ENCODE measurements around the gene STX5.
A peak's percentile ranks its signal among the peaks of the same experiment; 100 is the strongest.
"Not testable (repeated sequence)": the region's sequence is repeated elsewhere in the genome, so short reads cannot be mapped to it uniquely, and the experiment has no call there.

STX5 gene

DNA sequence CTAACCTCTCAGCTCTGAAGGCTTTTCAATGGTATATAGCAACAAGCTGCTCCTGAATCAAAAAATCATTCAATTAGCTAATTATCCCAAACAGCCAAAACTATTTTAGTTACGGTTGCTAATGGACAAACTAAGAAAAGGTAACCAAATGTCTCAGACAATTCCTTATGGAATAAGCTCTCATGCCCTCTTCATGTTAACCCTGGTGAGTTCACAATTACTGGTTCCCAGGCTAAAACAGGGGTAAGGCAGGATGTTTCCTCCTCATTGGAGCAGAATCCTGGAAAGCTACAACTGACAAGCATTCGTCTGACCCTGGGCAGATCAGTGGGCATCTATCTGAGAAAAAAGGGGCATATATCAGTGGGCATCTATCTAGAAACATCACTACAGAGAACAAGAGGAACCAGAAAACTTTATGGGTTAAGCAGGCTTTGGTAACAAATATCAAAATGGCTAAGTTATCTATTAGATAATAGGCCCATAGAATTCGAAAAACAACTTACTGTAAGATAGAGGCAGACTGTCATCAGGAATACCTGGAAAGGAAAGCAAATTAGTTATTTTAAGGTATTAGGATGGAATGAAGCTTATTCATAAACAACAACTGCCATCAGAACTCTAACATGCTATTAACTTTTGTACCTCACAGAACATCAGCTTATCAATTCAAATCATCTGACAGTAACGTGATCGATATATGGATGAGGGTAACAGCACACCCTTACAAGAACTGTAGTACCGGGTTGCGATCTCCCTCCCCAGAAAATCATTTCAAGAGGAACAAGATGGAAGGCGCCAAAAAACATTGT lies 22.4 kb upstream of the STX5 start:
- DNase-seq (ENCODE audit: low read depth in 2 of 2), result no peak

DNA sequence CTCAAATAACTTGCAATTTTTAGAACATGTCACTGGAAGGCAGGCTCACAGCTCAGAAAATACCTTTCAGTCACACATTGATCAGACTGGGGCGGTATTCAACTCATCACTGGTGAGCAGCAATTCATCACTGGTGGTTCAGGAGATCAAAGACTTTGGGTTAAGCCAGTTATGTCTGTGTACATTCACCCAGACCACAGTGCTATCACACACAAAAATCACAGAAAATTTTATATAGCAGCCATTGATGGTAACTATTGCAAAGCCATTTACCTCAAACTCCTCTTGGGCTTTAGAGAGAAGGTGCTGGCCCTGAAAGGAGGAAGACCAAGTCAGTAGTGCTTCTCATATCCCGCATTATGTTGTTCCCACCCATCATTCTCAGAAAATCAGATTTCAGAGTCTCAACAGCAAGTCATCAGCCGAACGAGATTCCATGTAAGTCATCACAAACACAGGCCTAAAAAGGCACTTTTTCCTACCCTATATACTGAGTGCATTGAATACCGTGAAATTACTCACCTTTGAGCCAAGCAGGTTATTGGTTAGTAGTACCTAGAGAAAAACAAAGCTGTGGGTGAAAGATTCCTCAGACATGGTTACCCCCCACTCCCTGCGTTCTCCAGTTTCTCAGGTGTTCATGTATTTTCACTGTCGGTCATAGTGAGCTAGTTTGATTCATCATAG lies 21.6 kb upstream of the STX5 start:
- no peak for DNase-seq (ENCODE audit: low read depth in 2 of 2)

DNA sequence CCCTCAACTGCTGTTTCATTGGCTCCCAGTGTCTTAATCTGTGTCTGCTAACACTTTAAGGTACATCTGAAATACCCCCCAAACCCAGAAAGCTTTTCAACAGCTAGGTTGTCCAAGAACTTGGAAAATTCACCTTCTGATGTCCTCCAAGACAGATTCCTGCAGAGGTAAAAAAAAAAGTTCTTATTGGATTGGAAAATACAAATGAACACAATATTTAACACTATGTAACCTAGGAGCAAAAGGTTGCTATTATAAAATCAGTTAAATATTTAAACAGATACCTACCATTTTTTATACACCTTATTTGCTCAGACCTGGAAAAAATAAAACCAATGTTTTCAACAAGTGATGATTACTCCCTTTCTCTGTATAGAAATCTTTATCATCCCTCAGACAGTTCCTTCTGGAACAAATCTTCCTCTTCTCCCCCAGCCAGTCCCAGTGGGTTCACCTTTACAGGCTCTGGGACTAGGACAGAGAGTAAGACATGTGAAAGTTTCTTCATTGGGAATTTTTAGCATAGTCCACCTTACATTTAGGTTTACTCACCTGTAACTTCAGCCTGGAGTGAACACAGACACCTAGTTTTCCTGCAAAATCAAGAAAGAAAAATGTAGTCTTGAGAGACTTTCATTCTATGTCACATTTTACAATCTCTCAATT lies 20.8 kb upstream of the STX5 start:
- no peak for DNase-seq (ENCODE audit: low read depth in 2 of 2)

DNA sequence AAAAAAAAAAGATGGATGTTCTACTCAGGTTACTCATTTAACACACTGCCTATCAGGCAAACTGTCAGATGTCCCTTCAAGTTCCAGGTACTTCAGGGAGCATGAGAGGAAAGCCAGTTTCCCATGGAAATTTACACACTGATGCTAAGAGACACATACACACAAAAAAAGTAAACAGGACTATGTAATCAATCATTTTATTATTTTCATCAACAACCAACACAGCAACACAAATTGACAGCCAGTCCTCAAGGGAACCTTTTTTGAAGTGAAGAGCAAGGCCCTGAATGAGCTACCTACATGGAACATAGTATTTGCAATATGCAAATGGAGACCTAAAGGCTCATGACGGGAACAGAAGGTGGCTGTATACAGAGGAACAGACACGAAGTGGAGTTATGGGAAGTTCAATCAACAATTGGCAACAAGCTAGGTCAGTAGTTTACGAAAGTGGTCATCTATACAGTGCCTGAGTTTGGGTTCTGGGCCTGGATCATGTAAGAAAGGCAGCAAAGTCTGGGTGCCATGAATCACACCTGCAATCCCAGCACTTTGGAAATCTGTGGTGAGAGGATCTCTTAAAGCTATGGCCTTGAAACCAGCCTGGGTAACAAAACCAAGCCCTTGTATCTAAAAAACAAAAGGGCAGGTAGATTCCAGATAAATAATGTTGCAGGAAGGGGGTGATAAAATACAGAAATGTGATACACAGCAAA lies 20.1 kb upstream of the STX5 start:
- no peak for DNase-seq (ENCODE audit: low read depth in 2 of 2)

DNA sequence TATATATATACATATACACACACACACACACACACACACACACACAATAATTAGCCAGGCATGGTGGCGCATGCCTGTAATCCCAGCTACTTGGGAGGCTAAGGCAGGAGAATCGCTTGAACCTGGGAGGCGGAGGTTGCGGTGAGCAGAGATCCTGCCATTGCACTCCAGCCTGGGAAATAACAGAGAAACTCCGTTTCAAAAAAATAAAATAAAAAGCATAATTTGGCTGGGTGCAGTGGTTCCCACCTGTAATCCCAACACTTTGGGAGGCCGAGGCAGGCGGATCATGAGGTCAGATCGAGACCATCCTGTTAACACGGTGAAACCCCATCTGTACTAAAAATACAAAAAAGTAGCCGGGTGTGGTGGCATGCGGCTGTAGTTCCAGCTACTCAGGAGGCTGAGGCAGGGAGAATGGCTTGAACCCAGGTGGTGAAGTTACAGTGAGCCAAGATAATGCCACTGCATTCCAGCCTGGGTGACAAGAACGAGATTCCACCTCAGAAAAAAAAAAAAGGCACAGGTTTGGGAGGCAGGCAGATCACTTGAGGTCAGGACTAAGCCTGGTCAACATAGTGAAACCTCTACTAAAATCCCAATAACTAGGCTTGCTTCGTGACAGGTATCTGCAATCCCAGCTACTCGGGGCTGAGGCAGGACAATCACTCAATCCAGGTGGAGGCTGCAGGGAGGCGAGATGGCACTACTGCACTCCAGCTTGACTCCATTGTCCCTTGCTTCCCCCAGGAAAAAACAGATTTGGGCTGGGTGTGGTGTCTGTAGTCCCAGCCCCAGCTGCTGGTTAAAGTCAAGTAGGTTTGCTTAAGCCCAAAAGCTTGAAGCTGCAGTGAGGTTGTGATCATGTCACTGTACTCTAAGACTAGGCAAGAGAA lies 19.3 kb upstream of the STX5 start:
- no peak for DNase-seq (ENCODE audit: low read depth in 2 of 2)

DNA sequence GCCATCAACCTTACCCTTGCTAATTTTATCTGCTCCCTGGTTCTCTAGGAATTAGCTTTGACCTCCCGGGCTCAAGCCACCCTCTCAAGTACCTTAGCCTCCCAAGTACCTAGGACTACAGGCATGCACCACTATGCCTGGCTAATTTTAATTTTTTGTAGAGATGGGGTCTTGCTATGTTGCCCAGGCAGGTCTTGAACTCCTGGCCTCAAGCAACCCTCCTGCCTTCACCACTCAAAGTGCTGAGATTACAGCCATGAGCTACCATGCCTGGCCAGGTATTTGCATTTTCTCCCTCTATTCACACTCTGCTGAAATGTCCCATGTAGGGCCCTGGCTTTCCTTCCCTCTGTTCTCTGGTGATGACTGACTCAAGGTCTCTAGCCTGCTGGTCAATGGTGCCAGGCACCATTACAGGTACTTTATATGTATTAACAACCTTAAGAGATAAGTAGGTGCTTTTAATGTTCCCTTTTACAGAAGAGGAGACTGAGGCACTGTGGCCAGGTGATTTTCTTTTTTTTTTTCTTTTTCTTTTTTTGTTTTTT lies 16.0 kb upstream of the STX5 start:
- DNase-seq (ENCODE audit: low read depth in 2 of 2), result no peak

DNA sequence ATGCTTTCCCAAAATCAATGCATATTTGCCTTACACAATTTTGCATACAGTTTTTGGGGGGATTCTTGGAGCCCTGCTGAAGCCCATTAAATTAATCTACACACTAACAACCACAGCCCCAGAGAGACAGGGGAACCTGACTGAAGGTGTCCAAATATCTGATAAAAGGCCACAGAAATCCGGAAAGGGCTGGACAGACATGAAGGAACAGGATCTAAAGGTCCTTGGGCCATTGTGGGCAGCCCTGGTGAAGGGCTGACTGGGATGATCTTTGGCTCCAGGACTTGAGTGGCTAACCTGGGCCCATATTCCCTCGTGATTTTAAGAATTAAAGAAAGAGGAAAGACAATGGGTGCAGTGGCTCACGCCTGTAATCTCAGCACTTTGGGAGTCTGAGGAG lies 14.3 kb upstream of the STX5 start:
- DNase-seq (ENCODE audit: low read depth in 2 of 2), result no peak

DNA sequence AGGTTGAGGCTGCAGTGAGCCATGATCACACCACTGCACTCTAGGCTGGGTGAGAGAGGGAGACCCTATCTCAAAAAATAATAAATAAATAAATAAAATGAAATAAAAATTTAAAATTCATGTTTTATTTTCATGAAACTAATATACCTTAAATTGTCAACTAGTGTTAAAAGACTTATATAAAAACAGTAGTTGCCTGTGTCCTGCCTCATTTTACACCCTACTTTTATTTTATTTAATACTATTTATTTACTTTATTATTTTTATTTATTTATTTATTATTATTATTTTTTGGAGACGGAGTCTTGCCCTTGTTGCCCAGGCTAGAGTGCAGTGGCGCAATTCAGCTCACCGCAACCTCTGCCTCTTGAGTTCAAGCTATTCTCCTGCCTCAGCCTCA lies 12.3 kb upstream of the STX5 start:
- DNase-seq (ENCODE audit: low read depth in 2 of 2), result no peak

DNA sequence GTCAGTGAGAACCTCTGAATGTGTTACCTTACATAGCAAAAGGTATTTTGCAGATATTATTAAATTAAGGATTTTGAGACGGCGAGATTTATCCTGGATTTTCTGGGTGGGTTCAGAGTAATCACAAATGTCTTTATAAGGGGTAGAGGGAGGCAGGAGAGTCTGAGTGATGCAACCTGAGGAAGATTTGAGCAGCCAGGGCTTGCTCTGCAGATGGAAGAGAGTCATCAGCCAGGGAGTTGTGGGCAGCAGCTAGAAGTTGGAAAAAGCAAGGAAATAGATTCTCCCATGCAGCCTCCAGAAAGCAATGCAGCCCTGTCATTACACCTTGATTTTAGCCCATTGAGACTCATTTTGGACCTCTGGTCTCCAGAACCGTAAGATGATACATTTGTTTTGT lies 11.6 kb upstream of the STX5 start:
- DNase-seq (ENCODE audit: low read depth in 2 of 2), result no peak

DNA sequence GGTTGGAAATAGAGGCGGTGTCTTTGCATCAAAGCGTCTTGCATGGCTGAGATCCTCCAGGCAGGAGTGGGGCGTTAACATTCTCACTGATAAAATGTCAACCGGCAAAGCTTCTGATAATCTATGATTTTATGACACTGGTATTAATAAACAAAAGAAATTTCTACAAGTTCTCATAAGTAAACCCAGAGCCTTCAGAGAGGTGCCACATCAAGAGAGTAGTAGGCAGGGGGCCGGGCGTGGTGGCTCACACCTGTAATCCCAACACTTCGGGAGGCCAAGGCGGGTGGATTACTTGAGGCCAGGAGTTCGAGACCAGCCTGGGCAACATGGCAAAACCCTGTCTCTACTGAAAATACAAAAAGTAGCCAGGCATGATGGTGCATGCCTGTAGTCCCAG lies 11.0 kb upstream of the STX5 start:
- not testable (repeated sequence) for DNase-seq (ENCODE audit: low read depth in 2 of 2)

DNA sequence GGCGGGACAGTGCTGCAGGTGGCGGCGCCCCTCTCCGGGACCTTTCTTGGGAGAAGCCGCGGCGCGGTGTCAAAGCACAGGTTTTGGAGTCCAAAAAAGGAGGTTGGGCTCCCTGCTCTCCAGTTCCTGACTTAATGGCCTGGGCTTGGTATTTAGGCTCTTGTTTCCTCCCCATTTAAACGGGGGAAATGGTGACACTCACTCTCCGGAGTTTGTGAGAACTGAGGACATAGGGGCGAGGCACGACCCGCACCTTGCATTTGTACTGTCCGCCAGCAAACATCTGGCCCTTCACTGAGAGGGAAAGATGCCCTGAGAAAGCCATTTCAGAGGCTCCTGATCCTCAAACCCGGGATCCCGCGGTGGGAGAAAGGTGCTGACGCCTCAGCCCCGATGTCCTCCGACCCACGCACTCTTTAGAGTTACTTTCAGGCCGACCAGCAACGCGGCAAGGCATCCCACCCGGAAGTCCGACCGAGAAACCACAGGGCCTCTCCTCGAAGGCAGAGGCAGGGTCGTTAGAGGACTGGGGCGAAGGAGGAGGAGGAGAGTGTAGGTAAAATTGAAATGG lies 10.4 kb upstream of the STX5 start:
- DNase-seq (ENCODE audit: low read depth in 2 of 2), result no peak

DNA sequence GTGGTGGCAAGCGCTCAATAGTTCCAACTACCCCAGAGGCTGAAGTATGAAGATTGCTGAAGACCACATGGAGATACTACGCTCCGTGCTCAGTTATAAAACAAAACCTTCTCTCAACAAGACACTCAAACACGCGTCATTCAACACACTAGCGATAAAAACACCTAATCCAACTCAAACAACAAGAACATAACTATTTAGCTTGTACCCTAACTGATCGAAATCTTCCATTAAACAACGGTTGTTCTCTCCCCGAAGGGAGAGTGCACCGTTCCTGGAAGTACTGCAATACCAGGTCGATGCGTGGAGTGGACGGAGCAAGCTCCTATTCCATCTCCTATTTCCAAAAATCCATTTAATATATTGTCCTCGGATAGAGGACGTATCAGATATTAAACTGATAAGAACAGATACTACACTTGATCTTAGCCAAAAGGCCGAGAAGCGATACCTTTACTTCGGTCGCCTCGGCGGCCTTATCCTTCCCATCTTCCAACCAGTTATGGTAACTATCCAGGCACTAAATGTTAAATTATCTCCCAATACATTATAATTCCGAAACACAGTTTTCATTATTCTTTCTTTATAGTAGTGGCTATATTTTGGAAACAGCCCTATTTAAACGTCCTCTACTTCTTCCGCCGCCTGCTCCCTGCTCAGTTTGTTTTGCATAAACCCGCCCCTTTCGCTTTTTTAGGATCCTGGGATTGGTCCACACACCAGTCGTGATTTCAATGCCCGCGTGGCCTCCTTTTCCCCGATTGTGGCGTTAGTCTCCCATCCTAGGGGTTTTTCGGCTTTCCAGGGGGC lies 9.7 kb upstream of the STX5 start:
- peak; percentile 66 to 68 for DNase-seq (ENCODE audit: low read depth in 2 of 2)

DNA sequence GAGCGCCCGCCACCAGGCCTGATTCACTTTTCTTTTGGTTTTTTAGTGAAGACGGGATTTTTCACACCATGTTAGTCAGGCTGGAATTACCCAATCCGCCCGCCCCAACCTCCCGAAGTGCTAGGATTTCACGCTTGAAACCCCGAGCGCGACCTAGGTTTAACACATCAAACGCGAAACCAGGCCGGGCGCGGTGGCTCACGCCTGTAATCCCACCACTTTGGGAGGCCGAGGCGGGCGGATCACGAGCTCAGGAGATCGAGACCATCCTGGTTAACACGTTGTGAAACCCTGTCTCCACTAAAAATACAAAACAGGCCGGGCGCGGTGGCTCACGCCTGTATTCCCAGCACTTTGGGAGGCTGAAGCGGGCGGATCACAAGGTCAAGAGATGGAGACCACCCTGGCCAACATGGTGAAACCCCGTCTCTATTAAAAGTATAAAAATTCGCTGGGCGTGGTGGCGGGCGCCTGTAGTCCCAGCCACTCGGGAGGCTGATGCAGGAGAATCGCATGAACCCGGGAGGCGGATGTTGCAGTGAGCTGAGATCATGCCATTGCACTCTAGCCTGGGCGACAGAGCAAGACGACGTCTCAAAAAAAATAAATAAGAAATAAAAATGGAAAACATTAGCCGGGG lies 9.0 kb upstream of the STX5 start:
- peak; percentile 45 to 46 for DNase-seq (ENCODE audit: low read depth in 2 of 2)

DNA sequence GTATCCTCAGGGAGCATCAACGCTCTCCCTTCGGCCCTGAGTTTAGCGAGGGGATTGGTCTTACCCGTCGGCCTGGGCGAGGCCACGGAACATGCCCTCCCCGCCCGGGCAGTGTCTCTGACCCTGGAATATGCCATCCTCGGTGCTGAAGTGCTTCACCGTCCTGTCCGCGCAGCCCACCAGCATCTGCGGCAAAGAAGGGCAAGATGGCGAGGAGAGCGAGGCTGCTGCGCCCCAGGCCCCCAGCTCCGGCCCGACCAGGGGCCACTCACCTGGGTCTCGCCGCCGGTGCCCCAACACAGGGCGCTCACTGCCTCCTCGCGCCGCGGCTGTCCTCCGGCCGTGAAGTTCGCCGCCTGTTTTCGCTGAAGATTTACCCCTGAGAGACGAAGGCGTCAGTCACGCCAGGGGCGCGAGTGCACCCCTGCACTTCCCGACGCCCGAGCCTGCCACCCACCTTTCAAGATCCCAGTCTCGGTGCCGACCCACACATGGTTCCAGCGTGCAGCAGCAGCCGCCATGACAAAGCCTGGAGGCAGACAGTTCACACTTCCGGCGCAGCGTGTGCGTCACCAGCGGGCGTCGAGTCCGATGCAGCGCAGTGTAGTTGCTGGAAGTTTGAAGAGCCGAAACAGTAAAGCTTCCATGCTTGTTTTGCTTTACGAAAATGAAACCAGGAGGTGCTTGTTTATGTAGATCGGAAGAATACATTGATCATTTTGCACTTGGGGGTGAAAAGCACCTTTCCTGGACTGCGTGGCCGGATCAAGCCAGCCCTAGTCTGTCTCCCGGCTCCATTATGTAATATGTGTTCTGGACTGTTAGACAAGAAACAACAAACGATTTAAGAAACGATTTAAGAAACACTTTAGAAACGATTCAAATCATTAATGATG lies 7.4 kb upstream of the STX5 start, which contains the start of gene WDR74:
Gene WDR74 (minus strand): TSS at position 541 of the 896 bp plus-strand sequence. CDS start 20 bp downstream, at position 521.
- DNase-seq (ENCODE audit: low read depth in 2 of 2), result peak; percentile 78 to 80

DNA sequence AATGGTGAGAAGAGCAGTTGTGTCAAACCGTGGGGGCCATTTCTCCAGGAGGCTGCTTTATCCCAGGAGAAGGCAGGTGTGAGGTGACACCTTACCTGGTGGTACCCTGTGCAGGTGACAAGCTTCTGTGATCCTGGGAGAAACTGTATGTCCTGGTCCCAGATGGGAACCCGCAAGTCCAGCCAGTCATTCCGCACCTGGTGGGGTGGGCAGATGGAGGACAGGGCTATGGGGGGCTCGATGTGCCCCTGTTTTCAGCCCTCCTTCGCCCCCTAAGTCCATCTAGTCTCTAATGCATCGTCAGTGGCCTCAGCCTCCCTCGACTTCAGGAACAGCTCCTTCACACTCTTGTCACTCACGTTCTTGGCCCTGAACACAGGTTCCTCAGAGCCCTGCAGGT lies 3.5 kb upstream of the STX5 start:
- no peak for DNase-seq (ENCODE audit: low read depth in 2 of 2)

DNA sequence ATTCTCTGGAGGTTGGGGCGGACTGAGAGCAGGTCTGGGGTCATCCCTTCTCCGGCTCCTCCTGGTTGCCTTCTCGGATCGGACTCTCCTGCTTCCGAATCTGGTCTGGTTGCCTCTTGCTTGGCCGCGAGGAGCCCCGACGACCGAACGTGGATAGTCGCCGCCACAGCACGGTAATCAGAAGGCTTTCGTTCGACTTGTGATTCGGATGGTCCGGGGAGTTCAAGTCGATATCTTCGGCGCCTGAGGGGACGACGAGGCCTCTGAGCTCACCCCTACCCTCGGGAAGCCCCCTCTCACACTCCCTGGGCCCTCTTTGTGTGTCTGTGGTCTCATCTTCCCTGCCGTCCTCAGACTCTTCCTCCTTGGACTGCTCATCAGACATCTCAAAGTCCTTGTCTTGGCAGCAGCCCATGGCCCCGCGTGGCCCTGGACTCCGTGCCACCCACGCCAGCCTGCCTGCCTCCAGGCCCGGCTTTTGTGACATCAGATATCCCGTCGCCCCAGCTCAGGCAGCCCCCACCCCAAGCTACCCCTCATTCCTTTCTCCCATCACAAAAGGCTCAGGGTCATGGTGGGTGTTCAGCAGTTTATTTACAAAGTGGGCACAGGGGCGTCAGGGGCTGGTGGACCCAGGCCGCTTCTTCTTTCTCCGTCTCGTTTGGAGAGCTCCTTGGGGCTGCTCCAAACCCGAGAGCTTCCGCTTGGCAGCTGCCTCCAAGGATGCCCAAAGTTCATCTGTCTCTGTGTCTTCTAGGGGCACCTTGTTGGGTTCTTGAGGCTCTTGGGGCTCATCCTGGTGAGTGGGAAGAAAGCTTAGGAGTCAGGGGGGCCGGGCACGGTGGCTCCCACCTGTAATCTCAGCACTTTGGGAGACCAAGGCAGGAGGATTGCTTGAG lies 734 bp upstream of the STX5 start, which contains the start of gene TEX54:
Gene TEX54 (minus strand): TSS at position 506 of the 899 bp plus-strand sequence.
- peak in 1 of 2 donors; percentile 2 for DNase-seq (ENCODE audit: low read depth in 2 of 2)

Data from stimulated activated CD8-positive, alpha-beta memory T cell treated with anti-CD3 and anti-CD28 coated beads, Interleukin-7, amount 100 ng/mL, for 1 hour (primary cell).